Measurements from ENCODE around the gene EFTUD2. TPM values are rescaled to one million over a fixed set of nuclear protein-coding genes. Genes with fewer than 3 reads are reported as not detected.

EFTUD2 gene
- total RNA-seq, 1 experiment from 2014 or later, result 162 TPM

GRCh38 chr17:44850612-44851011, 48.6 kb downstream of the EFTUD2 start (continued):
- TF ChIP-seq ZNF138 (CRISPR knock-in tag; conservative IDR thresholded peaks at IDR 0.05), result no peak
- no peak for TF ChIP-seq ESRRA (CRISPR knock-in tag; IDR thresholded peaks at IDR 0.05; ENCODE audit: borderline replicate concordance)
- no peak for TF ChIP-seq ATF3 (CRISPR knock-in tag; conservative IDR thresholded peaks at IDR 0.05)
- no peak for TF ChIP-seq GRHL2 (CRISPR knock-in tag; IDR thresholded peaks at IDR 0.05; ENCODE audit: insufficient replicate concordance, severe bottlenecking)
- no peak for TF ChIP-seq ZNF512 (CRISPR knock-in tag; IDR thresholded peaks at IDR 0.05; ENCODE audit: borderline replicate concordance)

- Mint-ChIP-seq H3K27me3 (ENCODE audit: low read depth) (no peaks in the 10 kb centered on the region), H3K4me1 (peaks cover 15% of the 10 kb centered on the region), H3K4me3 (no peak overlapping the region), H3K27ac (peak overlapping the region; percentile 17; the same call in 1 of the 2 replicates), H3K9me3 (no peaks in the 10 kb centered on the region), H3K36me3 (peaks cover 45% of the 10 kb centered on the region)
- CTCF ChIA-PET, result interaction anchor here (3.2 kb wide), 1 partner anchor 72 kb away, joined by 17 read pairs; no protein-coding TSS in a partner anchor
- TF ChIP-seq USF1 (CRISPR knock-in tag; IDR thresholded peaks at IDR 0.05) (no peak), E2F1 (CRISPR knock-in tag; IDR thresholded peaks at IDR 0.05) (no peak), CBFB (CRISPR knock-in tag; IDR thresholded peaks at IDR 0.05; ENCODE audit: low read depth) (no peak), GTF2I (CRISPR knock-in tag; conservative IDR thresholded peaks at IDR 0.05) (no peak), ZNF512 (CRISPR knock-in tag; IDR thresholded peaks at IDR 0.05; ENCODE audit: borderline replicate concordance) (no peak), ZSCAN18 (CRISPR knock-in tag; IDR thresholded peaks at IDR 0.05) (no peak), ATF3 (CRISPR knock-in tag; conservative IDR thresholded peaks at IDR 0.05) (no peak), ZNF317 (CRISPR knock-in tag; IDR thresholded peaks at IDR 0.05; ENCODE audit: borderline replicate concordance, low read depth) (no peak)
- ATAC-seq (no peak), DNase-seq (ENCODE audit: low spot score) (no peak)
- POLR2A ChIA-PET, result interaction anchor here (1.4 kb wide), 1 partner anchor 74 kb away, joined by 3 read pairs; no protein-coding TSS in a partner anchor
Observed at GRCh38 chr17:44850025-44850424, 49.2 kb downstream of the EFTUD2 start.

GRCh38 chr17:44848961-44849489, 50.2 kb downstream of the EFTUD2 start:
- 0 out of 2 replicates have a peak overlapping the region, but pooled peaks have one; percentile 19 for H3K27ac Mint-ChIP-seq
- H3K36me3 Mint-ChIP-seq, result peaks cover 35% of the 10 kb centered on the region
- no peaks in the 10 kb centered on the region for H3K9me3 Mint-ChIP-seq
- TF ChIP-seq OVOL2 (CRISPR knock-in tag; IDR thresholded peaks at IDR 0.05; ENCODE audit: borderline replicate concordance) (no peak), IRF2 (CRISPR knock-in tag; IDR thresholded peaks at IDR 0.05; ENCODE audit: borderline replicate concordance, low read depth) (no peak), ZNF317 (CRISPR knock-in tag; IDR thresholded peaks at IDR 0.05; ENCODE audit: borderline replicate concordance, low read depth) (no peak), ZNF281 (CRISPR knock-in tag; IDR thresholded peaks at IDR 0.05) (no peak), USF1 (CRISPR knock-in tag; IDR thresholded peaks at IDR 0.05) (no peak), USF2 (CRISPR knock-in tag; IDR thresholded peaks at IDR 0.05) (no peak)
- DNase-seq (ENCODE audit: low spot score) (no peak), ATAC-seq (no peak)
- no peaks in the 10 kb centered on the region for H3K27me3 Mint-ChIP-seq (ENCODE audit: low read depth)
- POLR2A ChIA-PET, result interaction anchor here (1.4 kb wide), 1 partner anchor 73 kb away, joined by 3 read pairs; no protein-coding TSS in a partner anchor
- no peak overlapping the region for H3K4me3 Mint-ChIP-seq
- CTCF ChIA-PET, result interaction anchor here (0.6 to 3.2 kb wide), 6 partner anchors 12 to 74 kb away, joined by 3 to 17 read pairs (median 3); no protein-coding TSS in a partner anchor
- H3K4me1 Mint-ChIP-seq, result peaks cover 24% of the 10 kb centered on the region

Data from WTC11 (cell line).